Measurements from ENCODE around the gene PRR30.
"Not testable (repeated sequence)": the region's sequence is repeated elsewhere in the genome, so short reads cannot be mapped to it uniquely, and the experiment has no call there.

PRR30 gene

DNA sequence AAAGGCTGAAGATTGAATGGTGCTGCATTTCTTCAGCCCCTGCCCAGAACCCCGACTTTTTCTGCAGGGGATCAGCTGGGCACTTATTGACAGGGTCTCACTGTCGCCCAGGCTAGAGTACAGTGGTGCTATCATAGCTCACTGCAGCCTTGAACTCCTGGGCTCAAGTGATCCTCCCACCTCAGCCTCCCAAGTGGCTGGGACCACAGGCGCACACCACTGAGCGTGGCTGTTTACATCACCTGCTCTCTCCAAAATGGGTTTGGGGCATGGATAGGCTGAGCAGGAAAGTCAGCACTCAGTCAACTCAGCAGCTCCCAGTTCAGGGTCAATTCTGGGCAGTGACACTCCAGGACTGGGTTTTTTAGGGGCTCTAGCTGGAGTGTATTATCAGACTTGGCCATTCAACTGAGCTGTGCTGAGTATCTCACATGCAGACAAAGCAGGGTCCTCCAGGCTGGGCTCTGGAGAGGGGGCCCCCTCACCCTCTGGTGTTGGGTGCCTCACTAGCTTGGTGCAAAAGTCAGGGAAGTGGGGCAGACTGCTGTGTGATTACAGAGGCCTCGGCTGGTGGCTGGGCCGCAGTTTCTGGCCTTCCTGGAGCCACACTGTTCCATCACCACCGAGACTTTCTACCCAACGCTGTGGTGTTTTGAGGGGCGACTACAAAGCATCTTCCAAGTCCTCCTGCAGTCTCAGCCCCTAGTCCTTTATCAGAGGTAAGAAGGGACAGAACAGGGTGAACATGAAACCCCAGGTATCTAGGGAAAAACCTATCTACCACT, 11.1 kb downstream of the PRR30 start:
- no peak for DNase-seq

DNA sequence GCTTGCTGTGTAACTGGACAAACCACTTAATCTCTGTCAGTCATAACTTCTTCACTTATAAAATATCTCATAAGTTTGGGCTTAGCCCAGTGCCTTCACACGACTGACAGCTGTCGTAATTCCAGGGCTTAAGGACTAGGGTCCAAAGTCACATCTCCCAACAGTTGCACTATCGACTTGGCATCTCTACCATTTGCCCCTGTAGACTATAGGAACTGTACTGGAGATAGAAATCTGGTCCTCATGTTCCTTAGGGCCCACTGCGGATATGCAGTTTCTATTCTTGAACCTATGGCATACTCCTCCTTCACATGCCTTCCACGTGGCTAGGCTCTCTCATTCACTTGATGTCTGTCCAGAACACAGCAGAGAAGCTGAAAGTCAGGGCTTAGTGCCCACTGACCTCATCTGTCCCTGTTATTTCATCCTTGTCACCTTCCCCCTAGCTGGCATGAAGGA, 12.9 kb downstream of the PRR30 start:
- no peak for DNase-seq

- no peak for DNase-seq
Measured at GRCh38 chr2:27125104-27125503, 14.1 kb downstream of the PRR30 start.

- DNase-seq = no peak
Measured at GRCh38 chr2:27123302-27124150, 15.7 kb downstream of the PRR30 start, which contains the start of gene ABHD1. Gene ABHD1 (plus strand): TSS chr2:27123815. CDS start chr2:27123949, 134 bp downstream.

DNA sequence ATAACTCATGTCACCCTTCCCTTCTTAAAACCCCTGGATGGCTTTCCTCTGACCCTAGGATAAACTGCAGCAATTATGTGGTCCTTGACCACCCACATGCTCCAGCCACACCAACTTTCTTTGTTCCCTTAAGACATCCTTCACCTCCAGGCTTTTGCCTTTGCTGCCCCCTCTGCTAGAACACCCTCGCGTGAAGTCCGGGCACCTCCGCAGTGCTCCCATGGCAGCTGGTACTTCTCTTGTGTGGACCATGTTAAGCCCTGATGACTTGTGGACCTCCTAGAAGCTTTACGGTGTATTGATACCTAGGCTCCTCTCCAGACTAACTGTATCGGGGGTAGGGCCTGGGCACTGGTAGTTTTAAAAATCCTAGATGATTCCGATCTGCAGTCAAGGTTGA, 16.4 kb downstream of the PRR30 start:
- DNase-seq = no peak

DNA sequence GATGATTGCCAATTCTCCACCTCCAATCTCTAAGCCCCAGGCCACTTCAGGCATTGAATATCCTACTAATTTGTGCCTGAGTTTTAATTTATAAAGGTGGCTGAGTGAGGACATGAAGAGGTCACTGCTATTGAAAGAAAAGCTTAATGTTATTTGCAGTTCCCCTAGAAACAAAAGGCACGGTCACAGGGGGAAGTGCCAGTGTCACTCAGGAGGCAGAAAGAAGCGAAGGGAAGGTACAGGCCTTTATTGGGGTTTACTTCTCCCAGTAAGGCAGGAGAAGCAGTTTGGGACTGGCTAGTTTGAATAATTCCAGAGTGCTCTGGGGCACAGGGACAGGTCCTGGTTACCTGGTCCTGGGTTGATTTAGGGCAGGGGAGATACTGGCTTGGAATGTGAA, 17.3 kb downstream of the PRR30 start:
- DNase-seq = no peak

GRCh38 chr2:27119330-27119670, 19.9 kb downstream of the PRR30 start:
- DNase-seq = not testable (repeated sequence)

DNA sequence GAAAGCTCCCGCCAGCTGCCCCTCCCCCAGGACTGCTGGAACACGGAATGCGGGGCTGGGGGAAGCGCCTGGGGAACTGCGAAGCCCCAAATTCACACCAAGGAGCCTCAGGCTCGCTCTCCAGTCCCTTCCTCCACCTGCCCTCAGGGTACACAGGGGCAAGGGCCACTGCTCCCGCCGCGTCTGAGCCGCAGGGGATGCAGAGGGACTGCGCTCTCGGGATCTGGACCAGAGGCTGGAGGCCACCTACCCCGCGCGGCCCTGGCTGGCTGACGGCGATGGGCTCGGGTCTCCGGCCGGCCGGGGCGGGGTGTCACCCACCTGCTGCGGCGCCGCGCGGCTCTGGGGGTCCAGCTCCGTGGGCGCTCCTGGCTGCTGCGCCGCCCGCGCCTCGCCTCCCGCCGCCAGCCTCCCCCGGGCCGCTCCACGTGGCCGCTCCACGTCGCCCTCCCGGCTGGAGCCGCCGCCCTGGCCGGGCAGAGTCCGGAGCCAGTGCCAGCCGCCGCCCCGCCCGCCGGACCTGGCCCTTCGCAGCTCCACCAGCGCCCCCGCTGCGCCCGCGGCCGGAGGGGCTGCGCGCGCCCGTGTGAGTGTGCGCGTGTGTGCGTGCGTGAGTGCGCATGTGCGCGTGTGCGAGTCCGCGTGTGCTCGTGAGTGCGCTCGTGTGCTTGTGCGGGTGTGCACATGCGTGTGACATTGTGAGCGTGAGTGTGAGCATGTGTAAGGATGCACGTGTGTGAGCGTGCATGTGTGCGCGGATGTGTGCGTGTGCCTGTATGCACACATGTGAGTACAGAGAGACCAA, 20.5 kb downstream of the PRR30 start, which contains the start of gene CGREF1:
Gene CGREF1 (minus strand): TSS at position 604 of the 805 bp plus-strand sequence. CDS start 14,762 bp downstream, outside the sequence.
- no peak for DNase-seq

DNA sequence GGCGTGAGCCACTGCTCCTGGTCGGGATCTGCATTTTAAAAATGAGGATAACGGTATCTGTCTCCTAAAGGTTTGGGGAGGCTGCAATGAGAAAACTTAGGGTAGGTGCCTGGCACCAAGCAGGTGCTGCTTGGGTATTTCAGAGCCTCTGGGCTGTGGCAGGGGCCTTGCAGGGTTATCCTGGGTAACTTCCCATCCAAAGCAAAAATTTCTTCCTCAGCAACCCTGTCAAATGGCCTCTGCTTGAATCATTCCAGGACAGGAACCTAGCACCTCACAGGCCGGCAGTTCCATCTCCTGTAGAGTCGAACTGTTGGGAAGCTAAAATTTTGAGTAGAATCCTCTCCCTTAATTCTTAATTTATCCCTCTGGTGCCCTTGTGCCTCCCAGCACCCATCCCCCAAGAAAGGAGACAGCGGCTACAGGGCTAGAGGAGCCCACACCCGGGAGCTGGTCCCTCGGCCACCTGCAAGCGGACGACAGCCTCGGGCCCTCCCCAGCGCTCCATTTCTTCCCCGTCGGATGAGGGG, 21.1 kb downstream of the PRR30 start:
- no peak for DNase-seq

DNA sequence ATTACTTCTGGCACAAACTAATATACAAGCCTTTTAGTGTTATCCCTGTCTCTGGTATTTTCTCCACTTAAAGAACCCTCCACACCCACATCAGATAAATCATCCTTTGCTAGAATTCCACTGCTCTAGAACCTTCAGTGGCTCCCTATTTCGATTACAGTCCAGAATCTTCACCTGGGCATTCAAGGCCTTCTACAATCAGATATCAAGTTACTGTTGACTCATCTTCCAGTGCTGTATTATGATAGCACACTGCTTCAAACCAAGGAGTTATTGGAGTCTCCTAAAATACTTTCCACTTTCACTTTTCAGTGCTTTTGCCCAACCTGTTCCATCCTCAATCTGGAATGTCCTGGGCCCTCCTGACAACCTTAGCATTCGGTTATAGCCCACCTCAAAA, 23.7 kb downstream of the PRR30 start:
- DNase-seq = no peak

- not testable (repeated sequence) for DNase-seq
Measured at GRCh38 chr2:27111392-27112078, 27.7 kb downstream of the PRR30 start.

DNA sequence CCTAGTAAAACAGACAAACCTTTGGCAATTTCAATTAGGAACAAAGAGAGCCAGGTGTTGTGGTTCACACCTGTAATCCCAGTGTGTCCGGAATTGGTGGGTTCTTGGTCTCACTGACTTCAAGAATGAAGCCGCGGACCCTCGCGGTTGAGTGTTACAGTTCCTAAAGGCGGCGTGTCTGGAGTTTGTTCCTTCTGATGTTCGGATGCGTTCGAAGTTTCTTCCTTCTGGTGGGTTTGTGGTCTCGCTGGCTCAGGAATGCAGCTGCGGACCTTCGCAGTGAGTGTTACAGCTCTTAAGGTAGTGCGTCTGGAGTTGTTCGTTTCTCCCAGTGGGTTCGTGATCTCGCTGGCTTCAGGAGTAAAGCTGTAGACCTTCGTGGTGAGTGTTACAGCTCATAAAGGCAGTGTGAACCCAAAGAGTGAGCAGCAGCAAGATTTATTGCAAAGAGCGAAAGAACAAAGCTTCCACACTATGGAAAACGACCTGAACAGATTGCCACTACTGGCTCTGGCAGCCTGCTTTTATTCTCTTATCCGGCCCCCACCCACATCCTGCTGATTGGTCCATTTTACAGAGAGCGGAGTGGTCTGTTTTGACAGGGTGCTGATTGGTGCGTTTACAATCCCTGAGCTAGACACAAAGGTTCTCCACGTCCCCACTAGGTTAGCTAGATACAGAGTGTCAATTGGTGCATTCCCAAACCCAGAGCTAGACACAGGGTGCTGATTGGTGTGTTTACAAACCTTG, 28.4 kb downstream of the PRR30 start:
- not testable (repeated sequence) for DNase-seq

GRCh38 chr2:27109083-27109482, 30.1 kb downstream of the PRR30 start:
- no peak for DNase-seq

DNA sequence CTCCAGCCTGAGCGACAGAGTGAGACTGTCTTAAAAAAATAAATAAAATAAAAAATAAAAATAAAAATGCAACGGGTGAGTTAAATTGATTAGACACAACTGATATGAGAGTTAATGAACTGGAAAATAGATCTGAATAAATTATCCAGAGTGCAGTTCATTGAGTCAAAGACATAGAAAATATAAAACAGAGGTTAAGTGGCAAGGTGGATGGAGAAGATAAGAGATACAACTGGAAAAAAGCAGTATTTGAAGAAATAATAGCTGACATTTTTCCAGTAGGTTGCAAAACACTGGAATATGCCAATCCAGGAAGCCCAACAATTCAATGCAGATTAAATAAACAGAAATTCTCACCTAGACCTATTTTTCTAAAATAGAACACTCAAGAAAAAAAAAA, 31.0 kb downstream of the PRR30 start:
- DNase-seq = no peak

- DNase-seq = no peak
Measured at GRCh38 chr2:27105981-27106380, 33.2 kb downstream of the PRR30 start.

DNA sequence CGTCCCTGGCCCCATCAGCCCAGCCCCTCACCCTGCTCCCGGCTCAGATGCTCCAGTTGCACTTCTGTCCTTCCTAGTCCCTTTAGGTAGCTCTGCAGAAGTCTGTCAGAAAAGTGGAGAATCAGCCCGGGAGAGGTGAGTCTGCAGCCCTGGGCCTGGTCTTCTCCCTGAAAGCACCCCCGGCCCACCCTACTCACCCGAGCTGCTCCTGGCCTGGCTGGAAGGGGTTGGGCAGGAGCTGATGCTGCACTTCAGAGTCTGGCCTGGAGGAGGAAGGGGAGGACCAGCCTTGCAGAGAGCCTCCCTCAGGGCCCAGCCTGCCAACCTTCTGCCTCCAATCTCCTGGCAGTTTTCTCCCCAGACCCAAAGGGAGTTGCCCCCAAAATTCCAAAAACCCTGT, 36.9 kb downstream of the PRR30 start:
- no peak for DNase-seq

- no peak for DNase-seq
Measured at GRCh38 chr2:27100036-27100435, 39.2 kb downstream of the PRR30 start.

GRCh38 chr2:27099334-27099955, 39.8 kb downstream of the PRR30 start:
- no peak for DNase-seq

DNA sequence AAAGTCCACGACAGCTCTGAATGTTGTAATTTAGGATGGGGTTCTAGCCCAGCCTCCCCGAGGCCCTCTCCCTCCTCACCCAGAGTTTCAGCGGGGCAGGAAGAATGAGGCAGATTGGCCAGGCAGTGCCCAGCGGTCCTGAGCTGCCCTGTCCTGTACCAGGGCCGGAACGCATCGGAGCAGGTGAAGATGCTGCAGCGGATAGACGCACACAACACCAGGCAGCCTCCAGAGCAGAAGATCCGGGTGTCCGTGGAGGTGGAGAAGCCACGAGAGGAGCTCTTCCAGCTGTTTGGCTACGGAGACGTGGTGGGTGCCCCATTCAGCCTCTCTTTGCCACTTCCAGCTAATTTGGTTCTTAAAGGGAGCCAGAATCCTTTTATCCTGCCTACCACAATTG, 41.9 kb downstream of the PRR30 start:
- no peak for DNase-seq

GRCh38 chr2:27096748-27097297, 42.4 kb downstream of the PRR30 start:
- DNase-seq = no peak

Data from NCI-H2081 treated with DMSO at 0.1 percent for 48 hours (cell line).